Endothelial cell of umbilical vein (primary cell): Measurements from ENCODE around the gene SLC5A9. TPM values are rescaled to one million over a fixed set of nuclear protein-coding genes. Genes with fewer than 3 reads are reported as not detected.

Experiments used
- BruUV-seq: library from RNA; stranded (reverse); fragments of 400-500 nt; replicated peaks from 2 replicates; lab custom pipeline; 2021; lab: Mats Ljungman, UMichigan
- CTCF ChIA-PET: fragments of 300-600, 350-600 bp; sonication (Branson Sonifier 250); formaldehyde crosslinking; loops from one replicate; lab custom pipeline; 2021; ENCODE audit warnings: antibody characterized with exemption, inconsistent platforms; lab: Charles Lee
- POLR2A ChIA-PET: fragments of 300-600, 350-600 bp; sonication (Branson Sonifier 250); formaldehyde crosslinking; loops from one replicate; lab custom pipeline; 2021; ENCODE audit warnings: antibody characterized with exemption, inconsistent platforms; lab: Charles Lee
- DNase-seq: peaks from one replicate; pipeline ENCODE4 v3.0.0-alpha.2; 2011; ENCODE audit warnings: low read depth, low spot score
- FAIRE-seq: peaks from 2 replicates; lab custom pipeline; 2011; peaks lifted over from hg19 to GRCh38; lab: Jason Lieb, UNC
- H2AFZ ChIP-seq: 2 replicates; pipeline ENCODE4 v1.6.0; 2012; ENCODE audit warnings: low read depth, low read length, control low read depth, inconsistent platforms
- H3K27ac ChIP-seq: 2 replicates; pipeline ENCODE4 v1.5.1; 2011; ENCODE audit warnings: low read depth, mild to moderate bottlenecking, control low read depth, low read length, moderate library complexity; ENCODE audit not compliant: insufficient read depth
- H3K27me3 ChIP-seq, 2 experiments: 2 replicates each; pipeline versions ENCODE4 v1.6.0 to v1.6.1; 2011; ENCODE audit warnings: low read length in 2 of 2, mixed read lengths in 1 of 2; ENCODE audit not compliant: control insufficient read depth in 2 of 2, insufficient read depth in 2 of 2
- H3K36me3 ChIP-seq, 2 experiments: 2 replicates in 1 of 2; 3 replicates in 1 of 2; pipeline ENCODE4 v1.5.1; 2011; ENCODE audit warnings: low read length in 2 of 2, mild to moderate bottlenecking in 1 of 2, moderate library complexity in 1 of 2; ENCODE audit not compliant: control insufficient read depth in 2 of 2, insufficient read depth in 2 of 2; ENCODE audit errors: extremely low read depth in 1 of 2
- H3K4me1 ChIP-seq: 3 replicates; pipeline ENCODE4 v1.5.1; 2011; ENCODE audit warnings: mild to moderate bottlenecking, low read length; ENCODE audit not compliant: control insufficient read depth, insufficient read depth; ENCODE audit errors: extremely low read depth
- H3K4me2 ChIP-seq: 2 replicates; pipeline ENCODE4 v1.6.1; 2011; ENCODE audit warnings: low read length, control low read depth, mixed read lengths; ENCODE audit not compliant: insufficient read depth
- H3K4me3 ChIP-seq, 3 experiments: fragments of 200-600 bp in 1 of 3; sonication (generic), shearing (Covaris generic) in 1 of 3; replicated peaks in 1 of 3; 2 replicates each; pipeline ENCODE4 v1.5.1; 2011 to 2016; ENCODE audit warnings: control low read depth in 3 of 3, low read length in 3 of 3, mild to moderate bottlenecking in 2 of 3, inconsistent platforms in 1 of 3, low read depth in 1 of 3, moderate library complexity in 1 of 3; ENCODE audit not compliant: insufficient read depth in 1 of 3
- H3K79me2 ChIP-seq: 2 replicates; pipeline ENCODE4 v1.6.0; 2012; ENCODE audit warnings: low read length, inconsistent platforms; ENCODE audit not compliant: control insufficient read depth, insufficient read depth
- H3K9ac ChIP-seq: replicated peaks from 2 replicates; pipeline ENCODE3; 2011; ENCODE audit warnings: low read length, control low read depth; ENCODE audit not compliant: insufficient read depth; ENCODE audit errors: extremely low read depth
- H3K9me1 ChIP-seq: replicated peaks from 3 replicates; pipeline ENCODE4 v1.6.0; 2011; ENCODE audit warnings: mild to moderate bottlenecking, low read length; ENCODE audit not compliant: control insufficient read depth, insufficient read depth; ENCODE audit errors: extremely low read depth
- H3K9me3 ChIP-seq: replicated peaks from 2 replicates; pipeline ENCODE4 v1.5.1; 2012; ENCODE audit warnings: low read length, inconsistent platforms; ENCODE audit not compliant: control insufficient read depth, insufficient read depth
- H4K20me1 ChIP-seq: replicated peaks from 2 replicates; pipeline ENCODE3; 2011; ENCODE audit warnings: mild to moderate bottlenecking, low read length; ENCODE audit not compliant: control insufficient read depth, insufficient read depth; ENCODE audit errors: extremely low read depth
- EZH2 ChIP-seq: IDR thresholded peaks from 2 replicates; pipeline ENCODE4 v1.6.1; 2012; ENCODE audit warnings: borderline replicate concordance, low read depth, mild to moderate bottlenecking, moderate library complexity, low read length, inconsistent platforms; ENCODE audit not compliant: severe bottlenecking
- FOS ChIP-seq: IDR thresholded peaks from 2 replicates; pipeline ENCODE4 v1.6.1; 2011; ENCODE audit warnings: mild to moderate bottlenecking, low read length, moderate library complexity, borderline replicate concordance; ENCODE audit not compliant: insufficient read depth
- GATA2 ChIP-seq: IDR thresholded peaks from 2 replicates; pipeline ENCODE4 v1.7.0; 2011; ENCODE audit warnings: low read depth, mild to moderate bottlenecking, moderate library complexity, mixed read lengths, low read length; ENCODE audit not compliant: insufficient read length, insufficient read depth
- JUN ChIP-seq: IDR thresholded peaks from 2 replicates; pipeline ENCODE4 v1.6.1; 2011; ENCODE audit warnings: borderline replicate concordance, low read depth; ENCODE audit not compliant: insufficient read length, insufficient read depth
- MAX ChIP-seq: IDR thresholded peaks from 2 replicates; pipeline ENCODE4 v1.6.1; 2011; ENCODE audit not compliant: insufficient read depth, insufficient read length
- MYC ChIP-seq: IDR thresholded peaks from one replicate; pipeline ENCODE4 v1.6.1; 2011; ENCODE audit warnings: mild to moderate bottlenecking, low read depth, low read length
- POLR2A ChIP-seq: IDR thresholded peaks from 2 replicates; pipeline ENCODE4 v1.6.1; 2012; ENCODE audit warnings: low read depth, mild to moderate bottlenecking, control low read depth, low read length
- POLR2AphosphoS5 ChIP-seq: IDR thresholded peaks from 2 replicates; pipeline ENCODE4 v1.6.1; 2012; ENCODE audit warnings: low read depth, mild to moderate bottlenecking, control low read depth, low read length, moderate library complexity; ENCODE audit not compliant: insufficient read depth
- dilution Hi-C: fragments of 300-500 bp; cut with MboI; formaldehyde crosslinking; loops from one replicate; pipeline ENCODE4 v1.15.0; 2019; ENCODE audit warnings: low sequenced_read_pairs; ENCODE audit not compliant: extremely low pct_ligation_motif_present
- intact Hi-C: fragments of 100-400 bp; cut with micrococcal nuclease; formaldehyde crosslinking; loops from one replicate; pipeline ENCODE4 v1.10.0; 2022
- polyA plus RNA-seq, 4 experiments: library from polyadenylated mRNA; depleted of rRNA in 3 of 4; stranded (reverse) in 3 of 4; unstranded in 1 of 4; fragments of >200 nt; gene quantifications; 2 replicates each; pipeline versions ENCODE4 v1.2.1 to v1.2.3, GENCODE V29; 2011 to 2012; ENCODE audit warnings: missing spikeins in 1 of 4
- total RNA-seq: library from RNA; stranded (reverse); gene quantifications from 2 replicates; pipeline ENCODE4 v1.2.3, GENCODE V29; 2021
- TF ChIP-seq, protein P1 (sequence below), 2 donors: IDR thresholded peaks; 1 replicate in 1 of 2; 2 replicates in 1 of 2; pipeline ENCODE4 v1.5.1; 2011; ENCODE audit warnings: low read length in 2 of 2, mild to moderate bottlenecking in 2 of 2, moderate library complexity in 2 of 2, control low read depth in 1 of 2, inconsistent platforms in 1 of 2, low read depth in 1 of 2; ENCODE audit not compliant: insufficient read depth in 1 of 2; ENCODE audit errors: extremely low read depth in 1 of 2

SLC5A9 gene
- total and polyA plus RNA-seq, 2 donors (not counting 3 experiments of a cell fraction or from before 2014, with no cell fraction given): not detected

GRCh38 chr1:48230236-48230635, 7.7 kb downstream of the SLC5A9 start:
- ChIA-PET POLR2A (no interaction called here), CTCF (interaction anchor here (1.2 kb wide), 1 partner anchor 27 kb away, joined by 4 read pairs; no protein-coding TSS in a partner anchor)
- H3K4me1 ChIP-seq: peaks cover 9% of the 10 kb centered on the region
- H3K4me2 ChIP-seq: no peak overlapping the region
- H3K9ac ChIP-seq: no peak overlapping the region
- no peak overlapping the region for H2AFZ ChIP-seq
- TF ChIP-seq MAX (no peak), EZH2 (no peak), JUN (no peak), POLR2A (no peak), MYC (no peak), POLR2AphosphoS5 (no peak), GATA2 (no peak), FOS (no peak)
- TF ChIP-seq, protein P1, sequence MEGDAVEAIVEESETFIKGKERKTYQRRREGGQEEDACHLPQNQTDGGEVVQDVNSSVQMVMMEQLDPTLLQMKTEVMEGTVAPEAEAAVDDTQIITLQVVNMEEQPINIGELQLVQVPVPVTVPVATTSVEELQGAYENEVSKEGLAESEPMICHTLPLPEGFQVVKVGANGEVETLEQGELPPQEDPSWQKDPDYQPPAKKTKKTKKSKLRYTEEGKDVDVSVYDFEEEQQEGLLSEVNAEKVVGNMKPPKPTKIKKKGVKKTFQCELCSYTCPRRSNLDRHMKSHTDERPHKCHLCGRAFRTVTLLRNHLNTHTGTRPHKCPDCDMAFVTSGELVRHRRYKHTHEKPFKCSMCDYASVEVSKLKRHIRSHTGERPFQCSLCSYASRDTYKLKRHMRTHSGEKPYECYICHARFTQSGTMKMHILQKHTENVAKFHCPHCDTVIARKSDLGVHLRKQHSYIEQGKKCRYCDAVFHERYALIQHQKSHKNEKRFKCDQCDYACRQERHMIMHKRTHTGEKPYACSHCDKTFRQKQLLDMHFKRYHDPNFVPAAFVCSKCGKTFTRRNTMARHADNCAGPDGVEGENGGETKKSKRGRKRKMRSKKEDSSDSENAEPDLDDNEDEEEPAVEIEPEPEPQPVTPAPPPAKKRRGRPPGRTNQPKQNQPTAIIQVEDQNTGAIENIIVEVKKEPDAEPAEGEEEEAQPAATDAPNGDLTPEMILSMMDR (IDR thresholded peaks at IDR 0.05; ENCODE audit: extremely low read depth in 1 of 2, insufficient read depth in 1 of 2, low read depth in 1 of 2, low read length in 2 of 2): no peak
- H4K20me1 ChIP-seq: no peaks in the 10 kb centered on the region
- H3K27me3 ChIP-seq: no peaks in the 10 kb centered on the region
- H3K9me3 ChIP-seq: no peaks in the 10 kb centered on the region
- H3K79me2 ChIP-seq: no peaks in the 10 kb centered on the region
- DNase-seq: no peak
- no peaks in the 10 kb centered on the region for H3K36me3 ChIP-seq
- no peak overlapping the region for H3K4me3 ChIP-seq
- intact Hi-C loops: no loop called here
- no TSS peak for BruUV-seq
- H3K9me1 ChIP-seq: no peaks in the 10 kb centered on the region
- dilution Hi-C loops: no loop called here
- FAIRE-seq: no peak
- H3K27ac ChIP-seq: no peak overlapping the region
